ENCODE measurements around the gene TGFBR3L. TPM values are rescaled to one million over a fixed set of nuclear protein-coding genes. Genes with fewer than 3 reads are reported as not detected.

The TGFBR3L gene
- total and polyA plus RNA-seq, 2 of the 4 experiments (the other 2 are of a cell fraction) = 0.94 TPM; not detected in 1

DNA sequence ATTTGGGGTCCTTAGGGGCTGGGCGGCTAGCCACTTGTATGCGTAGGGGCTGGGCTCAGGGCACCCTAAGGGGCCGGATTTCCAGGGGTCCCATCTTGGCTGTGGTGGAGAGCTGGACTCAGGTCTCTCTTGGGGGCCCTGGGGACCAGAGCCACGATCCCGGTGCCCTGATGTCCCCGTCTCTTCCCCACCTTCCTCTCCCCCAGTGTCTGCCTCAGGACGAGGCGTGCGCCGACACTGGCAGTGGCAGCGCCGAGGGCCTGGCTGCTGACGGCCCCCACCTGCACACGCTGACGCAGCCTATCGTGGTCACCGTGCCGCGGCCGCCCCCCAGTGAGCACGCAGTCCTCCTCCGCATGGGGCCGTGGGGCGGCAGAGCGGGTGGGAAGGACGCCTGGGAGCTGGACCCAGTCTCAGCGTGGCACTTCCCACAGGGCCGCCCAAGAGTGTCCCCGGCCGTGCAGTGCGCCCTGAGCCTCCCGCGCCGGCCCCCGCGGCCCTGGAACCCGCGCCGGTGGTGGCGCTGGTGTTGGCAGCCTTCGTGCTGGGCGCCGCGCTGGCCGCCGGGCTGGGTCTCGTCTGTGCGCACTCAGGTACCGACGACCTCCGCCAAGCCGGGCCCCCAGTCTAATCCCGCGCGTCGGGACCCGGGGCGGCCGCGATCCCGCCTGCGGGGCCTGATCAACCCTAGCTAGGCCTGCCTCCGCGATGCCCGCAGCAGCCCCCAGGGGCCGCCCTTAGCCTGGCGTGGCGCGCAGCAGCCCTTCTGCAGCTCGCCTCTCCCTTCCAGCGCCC is 2.8 kb downstream of the TGFBR3L start:
- ATAC-seq (ENCODE audit: low read depth) (peak; percentile 8), DNase-seq (peak; percentile 45)
- Histone ChIP-seq H3K27me3 (ENCODE audit: control insufficient read depth, insufficient read depth, low read length) (peaks cover 11% of the 10 kb centered on the region), H2BK5ac (ENCODE audit: low read depth, low read length, poor library complexity, severe bottlenecking) (no peak overlapping the region), H3K27ac (ENCODE audit: insufficient read depth, low read length) (no peak overlapping the region; the same call in 1 of the 2 replicates), H3K56ac (ENCODE audit: extremely low read depth, insufficient read depth, low read length) (no peak overlapping the region), H3K23ac (ENCODE audit: low read depth, low read length) (0 out of 2 replicates have a peak overlapping the region, but pooled peaks have one; percentile 2), H4K20me1 (ENCODE audit: insufficient read depth, low read length) (peaks cover 11% of the 10 kb centered on the region), H3K14ac (replicated peaks; ENCODE audit: low read depth, low read length) (no peak overlapping the region), H2AK5ac (ENCODE audit: low read depth, low read length) (0 out of 2 replicates have a peak overlapping the region, but pooled peaks have one; percentile 70), H4K91ac (ENCODE audit: insufficient read depth, low read depth, low read length) (peak overlapping the region; percentile 47; the same call in 1 of the 2 replicates), H3K4ac (ENCODE audit: low read depth, low read length) (0 out of 2 replicates have a peak overlapping the region, but pooled peaks have one; percentile 75), H3K4me1 (ENCODE audit: control insufficient read depth, insufficient read depth, low read length) (peaks cover 21% of the 10 kb centered on the region), H3K9me1 (ENCODE audit: insufficient read depth, low read length) (peaks cover 9% of the 10 kb centered on the region), H2BK120ac (ENCODE audit: low read depth, low read length) (no peak overlapping the region), H2AFZ (replicated peaks; ENCODE audit: low read length, poor library complexity) (peak overlapping the region; percentile 90), H3K4me3 (ENCODE audit: insufficient read depth, low read depth, low read length) (no peak overlapping the region), H2BK20ac (ENCODE audit: low read depth, low read length) (no peak overlapping the region), H4K5ac (ENCODE audit: low read depth, low read length) (no peak overlapping the region; the same call in 1 of the 2 replicates), H3K79me1 (ENCODE audit: low read depth in 1 of 2, low read length in 2 of 2) (peaks cover 0 to 19% of the 10 kb centered on the region in 2 experiments; a peak in 2 of 4 replicates), H3K4me2 (ENCODE audit: low read depth, low read length) (peak overlapping the region; percentile 44), H3K18ac (ENCODE audit: low read depth, low read length) (no peak overlapping the region), H3K9me3 (ENCODE audit: control insufficient read depth, insufficient read depth, low read length) (no peaks in the 10 kb centered on the region), H4K8ac (ENCODE audit: low read depth in 2 of 2, low read length in 2 of 2) (peak overlapping the region; percentile 61 to 67; a peak in 1 of 4 replicates), H2BK15ac (ENCODE audit: low read depth, low read length) (no peak overlapping the region), H2AK9ac (replicated peaks; ENCODE audit: low read depth, low read length, poor library complexity) (peak overlapping the region; percentile 82), H3K9ac (ENCODE audit: low read depth, low read length) (no peak overlapping the region), H3K36me3 (ENCODE audit: control insufficient read depth, insufficient read depth, low read length) (peaks cover 9% of the 10 kb centered on the region; the same call in 1 of the 2 replicates)
- TF ChIP-seq, protein P1, sequence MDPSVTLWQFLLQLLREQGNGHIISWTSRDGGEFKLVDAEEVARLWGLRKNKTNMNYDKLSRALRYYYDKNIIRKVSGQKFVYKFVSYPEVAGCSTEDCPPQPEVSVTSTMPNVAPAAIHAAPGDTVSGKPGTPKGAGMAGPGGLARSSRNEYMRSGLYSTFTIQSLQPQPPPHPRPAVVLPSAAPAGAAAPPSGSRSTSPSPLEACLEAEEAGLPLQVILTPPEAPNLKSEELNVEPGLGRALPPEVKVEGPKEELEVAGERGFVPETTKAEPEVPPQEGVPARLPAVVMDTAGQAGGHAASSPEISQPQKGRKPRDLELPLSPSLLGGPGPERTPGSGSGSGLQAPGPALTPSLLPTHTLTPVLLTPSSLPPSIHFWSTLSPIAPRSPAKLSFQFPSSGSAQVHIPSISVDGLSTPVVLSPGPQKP (IDR thresholded peaks at IDR 0.05; ENCODE audit: borderline replicate concordance, low read depth, low read length) = no peak
- no peak for TF ChIP-seq FOS (IDR thresholded peaks at IDR 0.05; ENCODE audit: low read depth, low read length)
- no peak for TF ChIP-seq SMC3 (IDR thresholded peaks at IDR 0.05; ENCODE audit: low read depth, low read length)
- TF ChIP-seq RCOR1 (IDR thresholded peaks at IDR 0.05; ENCODE audit: insufficient replicate concordance, low read length) = no peak
- TF ChIP-seq POLR2A (IDR thresholded peaks at IDR 0.05; ENCODE audit: low read depth, low read length) = no peak
- TF ChIP-seq, protein P2, sequence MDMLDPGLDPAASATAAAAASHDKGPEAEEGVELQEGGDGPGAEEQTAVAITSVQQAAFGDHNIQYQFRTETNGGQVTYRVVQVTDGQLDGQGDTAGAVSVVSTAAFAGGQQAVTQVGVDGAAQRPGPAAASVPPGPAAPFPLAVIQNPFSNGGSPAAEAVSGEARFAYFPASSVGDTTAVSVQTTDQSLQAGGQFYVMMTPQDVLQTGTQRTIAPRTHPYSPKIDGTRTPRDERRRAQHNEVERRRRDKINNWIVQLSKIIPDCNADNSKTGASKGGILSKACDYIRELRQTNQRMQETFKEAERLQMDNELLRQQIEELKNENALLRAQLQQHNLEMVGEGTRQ (IDR thresholded peaks at IDR 0.05; ENCODE audit: low read depth, low read length) = no peak
- peak; percentile 55 for TF ChIP-seq RAD21 (IDR thresholded peaks at IDR 0.05; ENCODE audit: low read length)
- TF ChIP-seq MAZ (IDR thresholded peaks at IDR 0.05; ENCODE audit: borderline replicate concordance, low read depth, low read length) = peak; percentile 25; the same call in 1 of the 2 replicates
- TF ChIP-seq, protein P3, sequence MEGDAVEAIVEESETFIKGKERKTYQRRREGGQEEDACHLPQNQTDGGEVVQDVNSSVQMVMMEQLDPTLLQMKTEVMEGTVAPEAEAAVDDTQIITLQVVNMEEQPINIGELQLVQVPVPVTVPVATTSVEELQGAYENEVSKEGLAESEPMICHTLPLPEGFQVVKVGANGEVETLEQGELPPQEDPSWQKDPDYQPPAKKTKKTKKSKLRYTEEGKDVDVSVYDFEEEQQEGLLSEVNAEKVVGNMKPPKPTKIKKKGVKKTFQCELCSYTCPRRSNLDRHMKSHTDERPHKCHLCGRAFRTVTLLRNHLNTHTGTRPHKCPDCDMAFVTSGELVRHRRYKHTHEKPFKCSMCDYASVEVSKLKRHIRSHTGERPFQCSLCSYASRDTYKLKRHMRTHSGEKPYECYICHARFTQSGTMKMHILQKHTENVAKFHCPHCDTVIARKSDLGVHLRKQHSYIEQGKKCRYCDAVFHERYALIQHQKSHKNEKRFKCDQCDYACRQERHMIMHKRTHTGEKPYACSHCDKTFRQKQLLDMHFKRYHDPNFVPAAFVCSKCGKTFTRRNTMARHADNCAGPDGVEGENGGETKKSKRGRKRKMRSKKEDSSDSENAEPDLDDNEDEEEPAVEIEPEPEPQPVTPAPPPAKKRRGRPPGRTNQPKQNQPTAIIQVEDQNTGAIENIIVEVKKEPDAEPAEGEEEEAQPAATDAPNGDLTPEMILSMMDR (conservative IDR thresholded peaks at IDR 0.05; ENCODE audit: low read depth, low read length) = peak; percentile 53
- no peak for TF ChIP-seq BHLHE40 (IDR thresholded peaks at IDR 0.05; ENCODE audit: low read depth, low read length)
- no peak for TF ChIP-seq NFE2L2 (IDR thresholded peaks at IDR 0.05; ENCODE audit: low read depth, low read length)
- dilution Hi-C loops (cut with HindIII; ENCODE audit: low sequenced_read_pairs, unreplicated experiment) (no loop called here), in situ Hi-C loops (cut with MboI; ENCODE audit: low sequenced_read_pairs) (no loop called here), intact Hi-C loops (cut with micrococcal nuclease) (no loop called here)
- BruUV-seq (replicated peaks) = no TSS peak
- ChIA-PET CTCF (interaction anchor here (2.4 kb wide), 1 partner anchor 12 kb away, joined by 10 read pairs; no protein-coding TSS in a partner anchor), POLR2A (ENCODE audit: unreplicated experiment) (no interaction called here)
- WGBS, 2 experiments (ENCODE audit: extremely low coverage in 2 of 2, insufficient read length in 1 of 2) = 11% methylated on average over 51 of the region's 71 CpGs; no CpG with 5 or more reads in 1 of the 2 experiments

Data from IMR-90 (cell line).